GM19035 (cell line): ENCODE results near the gene ADCY5.

Source experiments
- ATAC-seq: cut with Tn5 transposase; IDR thresholded peaks from one replicate; pipeline ENCODE4 v1.9.1; 2021; ENCODE audit not compliant: unreplicated experiment

ADCY5 gene

DNA sequence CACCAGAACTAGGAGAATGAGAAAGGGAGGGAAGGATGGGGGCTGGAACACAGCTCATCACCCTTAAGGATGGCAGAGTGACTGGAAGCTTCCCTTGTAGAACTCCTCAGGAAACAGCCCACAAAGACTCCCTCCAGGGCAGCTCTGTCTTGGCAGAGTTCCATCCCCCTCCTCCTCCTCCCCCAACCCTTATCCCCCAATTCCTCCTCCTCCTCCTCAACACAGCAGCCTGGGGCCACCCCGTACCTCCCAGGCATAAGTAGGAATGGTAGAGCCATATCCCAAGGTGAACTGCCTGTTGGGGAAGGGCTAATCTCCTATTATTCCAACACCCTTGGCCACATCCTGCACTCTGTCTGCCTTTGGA lies 38.8 kb downstream of the ADCY5 start:
- ATAC-seq = no peak

GRCh38 chr3:123409443-123410148 lies 39.3 kb downstream of the ADCY5 start:
- no peak for ATAC-seq

- ATAC-seq = no peak
These were observed 42.3 kb downstream of the ADCY5 start for GRCh38 chr3:123406598-123406997.

- no peak for ATAC-seq
These were observed 42.9 kb downstream of the ADCY5 start for GRCh38 chr3:123405936-123406510.

- ATAC-seq = no peak
These were observed 43.9 kb downstream of the ADCY5 start for GRCh38 chr3:123405021-123405420.

- ATAC-seq = no peak
These were observed 44.5 kb downstream of the ADCY5 start for GRCh38 chr3:123404391-123404790.

- no peak for ATAC-seq
These were observed 46.9 kb downstream of the ADCY5 start for GRCh38 chr3:123401836-123402530.

DNA sequence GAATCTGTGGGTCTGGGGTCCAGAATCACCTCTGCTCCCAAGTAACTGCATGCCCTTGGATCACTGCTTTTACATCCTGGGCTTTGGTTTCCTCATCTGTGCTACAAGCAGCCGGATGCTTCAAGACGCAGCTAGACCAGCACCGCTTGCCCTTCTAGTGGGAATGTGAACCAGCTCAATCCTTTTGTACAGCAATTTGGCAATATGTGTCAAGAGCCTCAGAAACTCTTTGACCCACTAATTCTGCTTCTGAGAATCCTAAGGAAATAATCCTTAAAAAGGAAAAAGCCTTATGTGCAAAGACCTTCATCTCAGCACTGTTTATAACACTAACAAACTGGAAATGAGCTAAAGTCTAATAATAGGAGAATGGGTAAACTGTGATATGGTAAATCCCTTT lies 48.7 kb downstream of the ADCY5 start:
- ATAC-seq = no peak

DNA sequence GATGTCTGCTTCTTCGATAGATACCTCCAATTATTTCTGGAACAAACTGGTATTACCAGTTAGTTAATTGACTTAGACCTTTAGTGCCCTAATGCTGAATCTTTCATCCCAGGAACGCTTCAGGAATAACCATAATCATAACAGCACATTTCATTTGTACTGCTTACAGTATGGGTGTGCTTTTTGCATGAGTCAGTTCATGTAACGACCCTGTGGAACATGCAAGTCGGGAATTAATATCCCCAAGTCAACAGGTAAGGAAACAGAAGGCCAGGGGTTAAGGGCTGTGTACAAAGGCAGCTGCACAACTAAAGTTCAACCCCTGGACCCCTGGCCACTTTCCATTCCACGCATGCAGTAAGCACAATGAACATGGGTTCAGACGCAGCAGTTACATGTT lies 49.2 kb downstream of the ADCY5 start:
- ATAC-seq = no peak

GRCh38 chr3:123397921-123398785 lies 50.7 kb downstream of the ADCY5 start:
- no peak for ATAC-seq

GRCh38 chr3:123397050-123397590 lies 51.8 kb downstream of the ADCY5 start:
- no peak for ATAC-seq

- ATAC-seq = no peak
These were observed 52.5 kb downstream of the ADCY5 start for GRCh38 chr3:123396171-123397049.

DNA sequence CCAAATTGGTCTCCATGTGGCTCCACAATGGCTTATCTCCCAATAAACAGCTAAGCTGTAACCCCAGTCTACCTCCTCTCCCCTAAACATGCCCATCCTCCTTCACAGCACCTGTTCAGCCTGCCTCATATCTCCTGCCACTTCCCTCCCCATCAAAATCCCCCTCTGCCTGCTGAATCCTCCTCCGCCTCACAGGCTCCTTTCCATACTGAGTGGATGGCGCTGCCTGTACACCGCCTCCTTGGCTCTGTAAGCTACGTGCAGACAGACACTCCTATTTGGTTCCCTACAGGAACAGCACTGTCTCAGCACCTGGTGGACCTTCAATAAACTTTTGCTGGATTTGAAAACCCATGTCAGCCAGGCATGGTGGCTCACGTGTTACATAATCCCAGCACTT lies 53.7 kb downstream of the ADCY5 start:
- no peak for ATAC-seq

GRCh38 chr3:123394391-123395020 lies 54.4 kb downstream of the ADCY5 start:
- ATAC-seq = no peak

DNA sequence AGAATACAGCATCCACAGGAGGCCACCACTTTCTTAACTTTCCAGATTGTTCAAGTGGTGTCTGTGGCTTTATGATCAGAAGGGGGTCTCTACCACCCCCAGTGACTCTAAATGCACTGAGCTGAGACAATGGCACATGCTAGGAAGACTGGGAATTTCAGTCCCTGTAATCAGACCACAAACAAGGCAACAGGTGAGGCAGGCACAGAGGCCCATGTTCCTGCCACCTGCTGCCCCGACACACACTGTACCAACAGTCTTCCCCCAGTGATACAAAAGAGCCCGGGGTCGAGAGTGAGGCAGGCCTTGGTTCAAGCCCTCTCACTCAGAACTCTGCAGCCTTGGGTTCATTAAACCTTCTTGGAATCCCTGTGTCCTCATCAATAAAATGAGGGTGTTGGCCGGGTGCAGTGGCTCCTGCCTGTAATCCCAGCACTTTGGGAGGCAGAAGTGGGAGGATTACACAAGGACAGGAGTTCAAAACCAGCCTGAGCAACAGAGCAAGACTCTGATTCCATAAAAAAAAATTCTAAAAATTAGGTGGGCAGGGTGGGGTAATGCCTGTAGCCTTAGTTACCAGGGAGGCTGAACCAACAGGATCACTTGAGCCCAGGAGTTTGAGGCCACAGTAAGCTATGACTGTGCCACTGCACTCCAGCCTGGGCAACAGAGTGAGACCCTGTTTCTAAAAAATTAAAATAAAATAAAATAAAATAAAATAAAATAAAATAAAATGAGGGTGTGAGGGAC lies 55.8 kb downstream of the ADCY5 start:
- no peak for ATAC-seq

DNA sequence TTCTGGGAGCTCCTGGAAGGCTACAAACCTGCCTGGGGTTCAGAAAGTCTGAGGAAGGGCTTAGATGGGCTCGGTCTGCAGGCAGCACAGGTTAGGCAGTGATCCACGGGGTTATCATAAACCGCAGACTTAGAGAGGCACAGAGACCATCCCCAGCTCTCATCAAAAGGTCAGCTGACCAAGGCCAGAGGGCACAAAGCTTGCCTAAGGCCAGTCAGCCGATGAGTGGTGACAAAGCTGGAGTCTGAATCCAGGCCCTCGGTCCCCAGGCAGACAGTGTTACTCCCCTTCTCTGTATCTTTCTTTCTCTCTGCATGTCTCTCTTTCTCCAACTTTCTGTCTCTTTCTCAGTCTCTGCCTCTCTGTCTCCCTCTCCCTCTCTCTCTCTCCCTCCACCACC lies 56.5 kb downstream of the ADCY5 start:
- ATAC-seq = no peak

- ATAC-seq = no peak
These were observed 57.9 kb downstream of the ADCY5 start for GRCh38 chr3:123390865-123391600.

- ATAC-seq = no peak
These were observed 59.3 kb downstream of the ADCY5 start for GRCh38 chr3:123389628-123389918.
